ENCODE measurements around the gene TBX5. TPM values are rescaled to one million over a fixed set of nuclear protein-coding genes. Genes with fewer than 3 reads are reported as not detected.

The TBX5 gene
- total RNA-seq, 2 donors from 2014 or later, result 238 to 345 TPM

DNA sequence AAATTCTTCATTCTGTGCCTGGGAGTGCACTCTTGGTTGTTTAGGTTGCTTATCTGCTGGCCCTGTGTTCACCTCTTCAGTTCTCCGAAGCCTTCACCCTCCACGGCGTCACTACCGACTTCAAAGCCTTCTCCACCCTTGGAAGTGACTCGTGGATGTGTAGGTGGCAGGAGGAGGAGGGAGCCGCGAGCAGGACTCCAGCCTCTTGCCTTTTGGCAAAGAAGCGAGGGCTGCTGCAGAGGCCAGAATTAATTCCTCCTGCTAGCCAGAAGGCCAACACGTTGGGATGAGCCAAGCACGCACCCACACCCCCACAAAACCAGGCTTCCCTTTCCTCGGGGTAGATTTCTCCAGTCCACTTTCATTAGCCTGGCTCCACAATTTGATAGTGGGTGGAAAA lies 86.5 kb downstream of the TBX5 start:
- H3K9me3 ChIP-seq, result no peaks in the 10 kb centered on the region
- TF ChIP-seq, protein P1, sequence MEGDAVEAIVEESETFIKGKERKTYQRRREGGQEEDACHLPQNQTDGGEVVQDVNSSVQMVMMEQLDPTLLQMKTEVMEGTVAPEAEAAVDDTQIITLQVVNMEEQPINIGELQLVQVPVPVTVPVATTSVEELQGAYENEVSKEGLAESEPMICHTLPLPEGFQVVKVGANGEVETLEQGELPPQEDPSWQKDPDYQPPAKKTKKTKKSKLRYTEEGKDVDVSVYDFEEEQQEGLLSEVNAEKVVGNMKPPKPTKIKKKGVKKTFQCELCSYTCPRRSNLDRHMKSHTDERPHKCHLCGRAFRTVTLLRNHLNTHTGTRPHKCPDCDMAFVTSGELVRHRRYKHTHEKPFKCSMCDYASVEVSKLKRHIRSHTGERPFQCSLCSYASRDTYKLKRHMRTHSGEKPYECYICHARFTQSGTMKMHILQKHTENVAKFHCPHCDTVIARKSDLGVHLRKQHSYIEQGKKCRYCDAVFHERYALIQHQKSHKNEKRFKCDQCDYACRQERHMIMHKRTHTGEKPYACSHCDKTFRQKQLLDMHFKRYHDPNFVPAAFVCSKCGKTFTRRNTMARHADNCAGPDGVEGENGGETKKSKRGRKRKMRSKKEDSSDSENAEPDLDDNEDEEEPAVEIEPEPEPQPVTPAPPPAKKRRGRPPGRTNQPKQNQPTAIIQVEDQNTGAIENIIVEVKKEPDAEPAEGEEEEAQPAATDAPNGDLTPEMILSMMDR (IDR thresholded peaks at IDR 0.05), result no peak
- no peaks in the 10 kb centered on the region for H3K27me3 ChIP-seq
- no peaks in the 10 kb centered on the region for H3K4me1 ChIP-seq
- DNase-seq (ENCODE audit: low spot score), result no peak
- peak overlapping the region in 1 of 2 donors; percentile 2 for H3K27ac ChIP-seq
- no peak overlapping the region for H3K4me3 ChIP-seq
- no peaks in the 10 kb centered on the region for H3K36me3 ChIP-seq

DNA sequence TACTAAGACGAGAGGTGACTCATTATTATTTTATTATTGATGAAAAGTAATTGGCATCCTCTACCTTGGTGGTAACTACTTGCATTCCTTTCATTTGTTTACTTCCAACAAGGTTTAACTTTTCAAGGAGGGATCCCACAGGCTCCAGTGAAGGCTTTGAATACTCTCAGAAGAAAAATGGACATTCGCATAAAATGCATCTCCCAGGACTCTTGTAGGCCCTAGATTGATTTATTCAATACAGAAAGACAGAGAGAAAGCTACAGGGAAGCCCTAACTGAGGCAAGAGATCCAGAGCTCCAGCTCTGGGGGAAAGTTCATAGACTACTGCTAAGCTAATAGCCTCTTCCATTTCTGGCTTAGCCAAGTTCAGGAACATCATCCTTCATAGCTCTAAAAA lies 87.0 kb downstream of the TBX5 start:
- H3K27ac ChIP-seq, result no peak overlapping the region
- H3K27me3 ChIP-seq, result no peaks in the 10 kb centered on the region
- no peaks in the 10 kb centered on the region for H3K4me1 ChIP-seq
- no peaks in the 10 kb centered on the region for H3K36me3 ChIP-seq
- no peaks in the 10 kb centered on the region for H3K9me3 ChIP-seq
- H3K4me3 ChIP-seq, result no peak overlapping the region
- no peak for DNase-seq (ENCODE audit: low spot score)
- TF ChIP-seq, protein P1 (IDR thresholded peaks at IDR 0.05), result no peak

DNA sequence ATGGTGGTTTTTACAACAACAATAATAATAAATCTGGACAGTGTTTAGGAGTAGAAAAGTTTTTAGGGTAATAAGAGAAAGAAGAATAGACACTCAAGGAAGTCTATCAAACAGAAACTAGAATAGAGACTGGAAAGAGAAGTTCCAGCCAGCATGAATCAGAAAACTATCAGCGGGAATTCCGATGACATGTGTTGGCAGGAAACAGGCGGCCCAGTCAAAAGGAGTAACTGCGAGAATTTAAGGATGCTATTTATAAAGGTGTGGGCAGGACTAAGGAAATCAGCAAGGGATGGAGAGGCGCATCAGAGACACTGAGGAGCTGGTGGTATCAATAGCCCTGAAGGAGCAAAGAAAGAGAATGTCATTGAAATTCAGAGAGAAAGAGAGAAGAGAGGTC lies 89.9 kb downstream of the TBX5 start:
- DNase-seq (ENCODE audit: low spot score), result no peak
- no peak overlapping the region for H3K4me3 ChIP-seq
- no peaks in the 10 kb centered on the region for H3K4me1 ChIP-seq
- TF ChIP-seq, protein P1 (IDR thresholded peaks at IDR 0.05), result no peak
- peak overlapping the region in 1 of 2 donors; percentile 23 for H3K27ac ChIP-seq
- no peaks in the 10 kb centered on the region for H3K36me3 ChIP-seq
- no peaks in the 10 kb centered on the region for H3K27me3 ChIP-seq
- no peaks in the 10 kb centered on the region for H3K9me3 ChIP-seq

DNA sequence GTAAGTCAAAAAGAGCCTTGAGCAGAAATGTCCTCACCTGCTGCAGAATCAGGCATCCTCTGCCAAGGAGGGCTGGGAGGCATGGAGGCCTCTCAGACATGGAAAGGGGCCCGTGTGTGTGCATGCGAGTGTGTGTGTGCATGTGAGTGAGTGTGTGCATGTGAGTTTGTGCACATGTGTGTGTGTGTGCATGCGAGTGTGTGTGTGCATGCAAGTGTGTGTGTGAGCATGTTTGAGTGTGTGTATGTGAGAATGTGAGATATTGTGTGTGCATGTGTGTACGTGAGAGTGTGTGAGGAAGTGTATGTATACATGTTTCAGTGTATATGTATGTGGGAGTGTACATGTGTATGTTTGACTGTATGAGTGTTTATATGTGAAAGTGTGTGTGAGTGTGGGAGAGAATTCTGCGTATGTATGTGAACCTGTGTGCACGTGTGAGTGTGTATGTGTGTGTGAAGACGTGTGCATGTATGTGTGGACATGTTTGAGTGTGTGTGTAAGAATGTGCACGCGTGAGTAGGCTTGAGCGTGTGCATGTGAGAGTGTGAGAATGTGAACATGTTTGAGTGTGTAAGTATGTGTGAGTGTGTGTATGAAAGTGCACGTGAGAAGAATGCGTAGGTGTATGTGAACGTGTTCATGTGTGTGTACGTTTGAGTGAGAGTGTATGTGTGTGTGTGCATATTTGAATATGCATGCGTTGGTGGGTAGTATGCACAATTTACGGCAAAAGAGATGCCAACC lies 90.8 kb downstream of the TBX5 start:
- H3K9me3 ChIP-seq, result no peaks in the 10 kb centered on the region
- H3K4me1 ChIP-seq, result no peaks in the 10 kb centered on the region
- TF ChIP-seq, protein P1 (IDR thresholded peaks at IDR 0.05), result no peak
- no peak overlapping the region for H3K4me3 ChIP-seq
- no peaks in the 10 kb centered on the region for H3K36me3 ChIP-seq
- no peak overlapping the region for H3K27ac ChIP-seq
- no peaks in the 10 kb centered on the region for H3K27me3 ChIP-seq
- DNase-seq (ENCODE audit: low spot score), result no peak

DNA sequence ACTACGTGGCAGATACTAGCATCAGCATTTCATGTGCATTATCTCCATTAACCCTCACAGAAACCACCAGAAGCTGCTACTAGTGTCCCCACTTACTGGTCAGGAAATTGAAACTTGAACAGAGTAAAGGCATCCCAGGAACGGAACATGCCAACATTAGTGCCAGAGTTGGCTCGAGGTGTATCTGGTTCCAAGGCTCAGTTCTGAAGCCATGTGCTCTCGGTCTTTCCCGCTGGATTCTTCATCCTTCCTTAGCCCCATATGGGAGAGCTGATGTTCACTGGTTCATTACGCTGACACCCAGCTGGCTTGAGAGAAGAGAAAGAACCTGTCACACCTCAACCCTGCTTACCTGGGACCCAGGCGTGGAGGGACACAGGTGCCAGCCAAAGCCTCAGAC lies 91.5 kb downstream of the TBX5 start:
- Histone ChIP-seq H3K4me1 (no peaks in the 10 kb centered on the region), H3K4me3 (no peak overlapping the region), H3K36me3 (no peaks in the 10 kb centered on the region), H3K27ac (no peak overlapping the region), H3K9me3 (no peaks in the 10 kb centered on the region), H3K27me3 (no peaks in the 10 kb centered on the region)
- DNase-seq (ENCODE audit: low spot score), result no peak
- TF ChIP-seq, protein P1 (IDR thresholded peaks at IDR 0.05), result no peak

DNA sequence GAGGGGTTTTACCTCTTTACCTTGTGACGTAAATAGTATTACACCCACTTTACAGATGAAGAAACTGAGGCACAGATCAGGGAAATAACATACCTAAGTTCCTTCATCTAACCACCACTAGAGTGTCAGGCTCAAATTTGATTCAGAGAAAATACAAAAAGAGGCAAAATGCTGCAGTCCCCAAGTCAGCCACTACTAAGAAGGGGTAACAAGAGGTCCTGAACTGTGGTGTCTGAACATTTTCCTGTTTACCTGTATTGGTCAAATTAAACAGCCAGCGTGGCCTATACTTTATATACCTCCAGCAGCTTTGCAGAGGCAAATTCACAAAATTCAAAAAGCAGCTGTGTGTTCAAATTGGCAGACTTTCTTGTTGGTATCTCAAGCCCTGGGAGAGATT lies 92.0 kb downstream of the TBX5 start:
- H3K4me1 ChIP-seq, result no peaks in the 10 kb centered on the region

More for the DNA sequence above, 92.0 kb downstream of the TBX5 start:
- Histone ChIP-seq H3K4me3 (no peak overlapping the region), H3K27ac (no peak overlapping the region), H3K36me3 (no peaks in the 10 kb centered on the region), H3K9me3 (no peaks in the 10 kb centered on the region), H3K27me3 (no peaks in the 10 kb centered on the region)
- TF ChIP-seq, protein P1 (IDR thresholded peaks at IDR 0.05), result no peak
- no peak for DNase-seq (ENCODE audit: low spot score)

Data from right atrium auricular region (tissue), 2 donors.